Suprapubic skin (tissue), 4 donors: Measurements from ENCODE around the gene MYH15. TPM values are rescaled to one million over a fixed set of nuclear protein-coding genes. Genes with fewer than 3 reads are reported as not detected.

Experiments used
- DNase-seq, 2 donors: peaks; one replicate each; pipeline ENCODE4 v3.0.0-alpha.2; 2019; ENCODE audit warnings: low spot score in 2 of 2
- H3K27ac ChIP-seq: fragments of 200-600 bp; sonication (generic); one replicate; pipeline ENCODE4 v1.5.1; 2019
- H3K27me3 ChIP-seq: fragments of 200-600 bp; sonication (generic); one replicate; pipeline ENCODE4 v1.5.1; 2019
- H3K36me3 ChIP-seq: fragments of 200-600 bp; sonication (generic); one replicate; pipeline ENCODE4 v1.5.1; 2019
- H3K4me1 ChIP-seq: fragments of 200-600 bp; sonication (generic); one replicate; pipeline ENCODE4 v1.5.1; 2019
- H3K4me3 ChIP-seq: fragments of 200-600 bp; sonication (generic); one replicate; pipeline ENCODE4 v1.5.1; 2019; ENCODE audit warnings: mild to moderate bottlenecking
- H3K9me3 ChIP-seq: fragments of 200-600 bp; sonication (generic); one replicate; pipeline ENCODE4 v1.5.1; 2019
- CTCF ChIP-seq, 2 donors: fragments of 200-600 bp in 1 of 2; fragments of 450-650 bp in 1 of 2; sonication (generic) in 1 of 2; IDR thresholded peaks; one replicate each; pipeline ENCODE4 v1.5.1; 2016 to 2019; ENCODE audit warnings: antibody characterized with exemption in 2 of 2, mild to moderate bottlenecking in 1 of 2, moderate library complexity in 1 of 2
- EP300 ChIP-seq: sonication (generic); formaldehyde crosslinking; IDR thresholded peaks from one replicate; pipeline ENCODE4 v1.6.1; 2017; ENCODE audit warnings: antibody characterized with exemption
- POLR2A ChIP-seq, 2 donors: fragments of 450-650 bp; IDR thresholded peaks; one replicate each; pipeline ENCODE4 v1.6.1; 2017; ENCODE audit warnings: antibody characterized with exemption in 2 of 2, mild to moderate bottlenecking in 2 of 2, moderate library complexity in 2 of 2
- POLR2AphosphoS5 ChIP-seq, 3 donors: sonication (generic); formaldehyde crosslinking; IDR thresholded peaks; one replicate each; pipeline ENCODE4 v1.6.1; 2017; ENCODE audit warnings: antibody characterized with exemption in 3 of 3
- WGBS: methylation state at CpG from one replicate; pipeline ENCODE4 v1.1.5; 2018; 5-methylcytosine and 5-hydroxymethylcytosine counted together
- total RNA-seq, 4 donors: library from RNA; depleted of rRNA; stranded (reverse); fragments of >200 nt; gene quantifications; one replicate each; pipeline ENCODE4 v1.1.0, GENCODE V29; 2016

The MYH15 gene
- under 1 TPM in 3 of 4 donors, not detected in 1; 0.17 to 0.31 (median 0.30) TPM for total RNA-seq

DNA sequence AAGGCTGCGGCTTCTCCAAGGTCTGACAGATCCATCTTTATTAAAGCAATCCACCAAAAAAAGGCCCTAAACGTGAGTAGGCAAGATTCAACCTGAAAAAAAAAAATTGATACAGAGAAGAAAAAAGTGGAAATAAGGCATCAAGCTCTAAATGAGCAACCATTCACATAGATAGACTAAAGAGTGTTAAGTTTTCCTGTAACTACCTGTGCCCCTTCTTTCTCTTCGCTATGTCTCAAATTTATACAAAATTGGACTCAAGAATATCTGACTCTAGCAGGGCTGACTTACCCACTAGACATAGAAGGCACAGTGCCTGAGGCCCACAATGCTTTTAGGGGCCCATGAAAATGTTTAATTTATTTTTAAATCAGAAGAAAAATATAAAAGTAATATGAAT, at the start of gene MYH15:
Gene MYH15, minus strand, starts transcription at position 101 of the 400 bp plus-strand sequence. Its CDS starts 66 bp downstream, at position 35.
- Histone ChIP-seq H3K27ac (no peak within 1 kb of the TSS), H3K4me3 (no peak within 1 kb of the TSS), H3K27me3 (no peaks in the 10 kb centered on the region), H3K9me3 (no peaks in the 10 kb centered on the region), H3K36me3 (no peaks in the 10 kb centered on the region), H3K4me1 (no peaks in the 10 kb centered on the region)
- 91% methylated on average over 3 of the region's 3 CpGs for WGBS
- DNase-seq = no peak
- TF ChIP-seq POLR2AphosphoS5 (IDR thresholded peaks at IDR 0.05) (no peak), CTCF (IDR thresholded peaks at IDR 0.05) (no peak), EP300 (no peak), POLR2A (IDR thresholded peaks at IDR 0.05) (no peak)

DNA sequence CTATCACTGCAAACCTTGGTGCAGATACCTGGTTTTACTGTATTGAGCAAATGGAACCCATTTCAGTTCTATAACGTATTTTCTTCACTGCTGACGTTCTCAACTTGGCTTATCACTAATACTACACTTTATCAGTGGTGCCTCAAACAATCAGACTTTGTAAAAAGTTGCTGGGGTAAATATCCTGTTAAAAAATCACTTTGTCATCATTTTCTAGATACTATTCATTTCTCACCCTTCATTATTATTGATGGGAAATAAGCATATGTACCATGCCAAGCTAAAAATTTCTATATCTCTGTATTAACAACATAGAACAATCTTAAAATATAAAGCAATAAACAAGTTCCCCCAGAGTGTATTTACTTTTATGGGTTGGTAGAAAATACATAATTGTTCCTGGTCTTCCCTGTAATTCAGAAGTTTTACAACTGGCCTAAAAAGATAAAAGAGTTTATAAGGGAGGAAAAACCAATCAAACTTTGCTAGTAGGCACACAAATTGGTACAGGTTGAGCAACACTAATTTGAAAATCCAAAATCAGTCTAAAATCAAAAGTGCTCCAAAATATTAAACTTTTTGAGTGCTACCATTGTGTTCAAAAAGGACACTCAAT, 45.7 kb upstream of the MYH15 start:
- DNase-seq = no peak
- Histone ChIP-seq H3K27me3 (no peaks in the 10 kb centered on the region), H3K27ac (no peak overlapping the region), H3K4me1 (no peaks in the 10 kb centered on the region), H3K4me3 (no peak overlapping the region), H3K9me3 (no peaks in the 10 kb centered on the region), H3K36me3 (no peaks in the 10 kb centered on the region)
- WGBS = 90% methylated on average over 2 of the region's 2 CpGs
- no peak for TF ChIP-seq CTCF (IDR thresholded peaks at IDR 0.05)
- TF ChIP-seq EP300 = no peak
- TF ChIP-seq POLR2A (IDR thresholded peaks at IDR 0.05) = no peak
- TF ChIP-seq POLR2AphosphoS5 (IDR thresholded peaks at IDR 0.05) = no peak

GRCh38 chr3:108554913-108555571, 44.6 kb upstream of the MYH15 start:
- DNase-seq = no peak
- no peak overlapping the region for H3K27ac ChIP-seq
- H3K36me3 ChIP-seq = no peaks in the 10 kb centered on the region
- TF ChIP-seq POLR2A (IDR thresholded peaks at IDR 0.05) (no peak), CTCF (IDR thresholded peaks at IDR 0.05) (no peak), EP300 (no peak), POLR2AphosphoS5 (IDR thresholded peaks at IDR 0.05) (no peak)
- H3K27me3 ChIP-seq = no peaks in the 10 kb centered on the region
- no peaks in the 10 kb centered on the region for H3K4me1 ChIP-seq
- WGBS = 88% methylated on average over 3 of the region's 3 CpGs
- H3K9me3 ChIP-seq = no peaks in the 10 kb centered on the region
- H3K4me3 ChIP-seq = no peak overlapping the region

DNA sequence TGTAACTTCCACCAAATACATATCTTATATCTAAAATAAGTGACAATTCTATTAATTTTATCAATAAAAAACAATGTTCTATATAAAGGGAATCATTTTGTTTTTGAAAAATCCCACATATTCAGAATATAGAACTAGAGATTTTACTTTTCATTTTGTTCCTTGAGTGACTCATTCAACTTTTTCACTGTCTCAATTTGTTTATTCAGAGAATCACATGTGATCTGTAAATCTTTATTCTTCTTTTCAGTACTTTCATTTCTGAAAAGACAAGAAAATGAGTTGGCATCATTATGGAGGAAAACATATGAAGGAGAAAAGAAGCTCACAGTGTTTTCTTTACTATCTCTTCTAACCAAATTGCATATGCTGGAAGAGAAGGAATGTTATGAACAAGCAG, 43.8 kb upstream of the MYH15 start:
- no peaks in the 10 kb centered on the region for H3K4me1 ChIP-seq
- H3K27ac ChIP-seq = no peak overlapping the region
- H3K4me3 ChIP-seq = no peak overlapping the region
- H3K27me3 ChIP-seq = no peaks in the 10 kb centered on the region
- TF ChIP-seq CTCF (IDR thresholded peaks at IDR 0.05) (no peak), POLR2A (IDR thresholded peaks at IDR 0.05) (no peak), POLR2AphosphoS5 (IDR thresholded peaks at IDR 0.05) (no peak), EP300 (no peak)
- DNase-seq = no peak
- H3K9me3 ChIP-seq = no peaks in the 10 kb centered on the region
- no peaks in the 10 kb centered on the region for H3K36me3 ChIP-seq

DNA sequence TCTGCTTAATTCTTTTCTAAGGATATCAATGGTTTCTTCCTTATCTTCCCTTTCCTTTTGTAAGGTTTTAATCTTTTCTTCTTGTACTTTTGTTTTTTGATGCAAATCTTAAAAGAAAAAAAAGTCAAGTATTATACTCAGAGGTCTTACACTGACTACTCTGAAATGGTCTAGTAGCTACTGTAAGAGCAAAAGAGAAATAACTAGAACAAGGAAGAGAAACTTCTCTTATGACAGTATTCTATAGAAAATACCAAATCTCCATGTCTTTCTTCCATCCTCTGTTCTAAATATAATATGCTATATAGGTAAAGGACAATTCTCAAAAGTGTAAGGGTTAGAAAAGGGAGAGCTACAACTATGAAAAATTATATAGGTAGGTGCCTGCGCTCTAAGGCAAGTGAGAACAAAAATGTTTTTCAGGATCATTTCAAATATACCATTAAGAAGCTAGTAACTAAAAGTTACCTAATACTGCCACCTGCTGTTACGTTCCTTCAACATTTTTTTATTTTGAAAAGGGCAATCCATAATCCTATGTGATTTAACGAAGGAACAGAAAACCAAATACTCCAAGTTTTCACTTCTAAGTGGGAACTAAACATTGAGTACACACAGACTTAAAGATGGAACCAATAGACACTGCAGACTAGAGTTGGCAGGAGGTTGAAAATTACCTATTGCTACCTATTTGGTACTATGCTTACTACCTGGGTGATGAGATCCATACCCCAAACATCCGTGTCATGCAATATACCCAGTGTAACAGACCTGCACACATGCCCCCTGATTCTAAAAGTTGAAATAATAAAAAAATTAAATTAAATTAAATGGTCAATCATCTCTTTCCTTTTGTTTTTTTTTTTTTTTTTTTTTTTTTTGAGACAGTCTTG, 42.1 kb upstream of the MYH15 start:
- Histone ChIP-seq H3K27ac (no peak overlapping the region), H3K27me3 (no peaks in the 10 kb centered on the region), H3K9me3 (no peaks in the 10 kb centered on the region), H3K4me1 (no peaks in the 10 kb centered on the region), H3K4me3 (no peak overlapping the region), H3K36me3 (no peaks in the 10 kb centered on the region)
- WGBS = 53% methylated on average over 4 of the region's 4 CpGs
- TF ChIP-seq POLR2AphosphoS5 (IDR thresholded peaks at IDR 0.05) = no peak
- no peak for TF ChIP-seq EP300
- no peak for TF ChIP-seq POLR2A (IDR thresholded peaks at IDR 0.05)
- TF ChIP-seq CTCF (IDR thresholded peaks at IDR 0.05) = peak in 1 of 2 donors; percentile 20
- no peak for DNase-seq
